Large intestine (tissue), 12 donors: ENCODE results near the gene C1orf174. TPM values are rescaled to one million over a fixed set of nuclear protein-coding genes. Genes with fewer than 3 reads are reported as not detected.
A peak's percentile ranks its signal among the peaks of the same experiment; 100 is the strongest.

Experiments
- DNase-seq, 2 donors: peaks; one replicate each; pipeline versions ENCODE4 v3.0.0 to v3.0.0-alpha.2; 2013
- H3K27ac ChIP-seq: one replicate; pipeline ENCODE4 v1.5.1; 2013; ENCODE audit warnings: low read length
- H3K27me3 ChIP-seq: 2 replicates; pipeline ENCODE4 v1.6.1; 2013; ENCODE audit warnings: low read length; ENCODE audit not compliant: control insufficient read depth, insufficient read depth
- H3K36me3 ChIP-seq: 2 replicates; pipeline ENCODE4 v1.6.1; 2013; ENCODE audit warnings: low read length; ENCODE audit not compliant: control insufficient read depth, insufficient read depth
- H3K4me1 ChIP-seq: one replicate; pipeline ENCODE4 v1.6.1; 2013; ENCODE audit warnings: low read length; ENCODE audit not compliant: control insufficient read depth, insufficient read depth
- H3K4me3 ChIP-seq: one replicate; pipeline ENCODE4 v1.5.1; 2013; ENCODE audit warnings: low read length
- H3K9me3 ChIP-seq: one replicate; pipeline ENCODE4 v1.6.1; 2013; ENCODE audit warnings: mild to moderate bottlenecking, low read depth, low read length, moderate library complexity; ENCODE audit not compliant: control insufficient read depth
- WGBS: methylation state at CpG from one replicate; pipeline ENCODE4 v1.1.5; 2013; ENCODE audit warnings: low lambda C conversion rate; ENCODE audit not compliant: insufficient coverage; 5-methylcytosine and 5-hydroxymethylcytosine counted together
- long read RNA-seq, 11 donors: transcript quantifications; one replicate each; lab custom pipeline, GENCODE V29; 2026
- polyA plus RNA-seq: library from polyadenylated mRNA; unstranded; fragments of 120-200 nt; gene quantifications from one replicate; pipeline ENCODE4 v1.2.1, GENCODE V29; 2013

C1orf174 gene
- 28.4 TPM for polyA plus RNA-seq
- long read RNA-seq, donor 1, transcript C1orf174-201 (4 exons, 1,666 nt), result major isoform, 9 of 9 reads
- long read RNA-seq, donor 1, partial matches to known transcripts, result 0 of 9 reads
- long read RNA-seq, donor 1, other reads (novel, unspliced or antisense), result 0 of 9 reads
- long read RNA-seq, donor 2, transcript C1orf174-201 (4 exons, 1,666 nt), result major isoform, 9 of 9 reads
- long read RNA-seq, donor 2, partial matches to known transcripts, result 0 of 9 reads
- long read RNA-seq, donor 2, other reads (novel, unspliced or antisense), result 0 of 9 reads
- long read RNA-seq, donor 3, result 0 reads
- long read RNA-seq, donor 4, partial matches to known transcripts, result 0 of 1 reads
- long read RNA-seq, donor 4, other reads (novel, unspliced or antisense), result 0 of 1 reads
- long read RNA-seq, donor 5, transcript C1orf174-201 (4 exons, 1,666 nt), result major isoform, 5 of 5 reads
- long read RNA-seq, donor 5, partial matches to known transcripts, result 0 of 5 reads
- long read RNA-seq, donor 5, other reads (novel, unspliced or antisense), result 0 of 5 reads
- long read RNA-seq, donor 6, transcript C1orf174-201 (4 exons, 1,666 nt), result major isoform, 10 of 10 reads
- long read RNA-seq, donor 6, partial matches to known transcripts, result 0 of 10 reads
- long read RNA-seq, donor 6, other reads (novel, unspliced or antisense), result 0 of 10 reads
- long read RNA-seq, donor 7, transcript C1orf174-201 (4 exons, 1,666 nt), result major isoform, 8 of 8 reads
- long read RNA-seq, donor 7, partial matches to known transcripts, result 0 of 8 reads
- long read RNA-seq, donor 7, other reads (novel, unspliced or antisense), result 0 of 8 reads
- long read RNA-seq, donor 8, transcript C1orf174-201 (4 exons, 1,666 nt), result major isoform, 8 of 15 reads
- long read RNA-seq, donor 8, partial matches to known transcripts, result 6 of 15 reads
- long read RNA-seq, donor 8, other reads (novel, unspliced or antisense), result 0 of 15 reads
- long read RNA-seq, donor 9, transcript C1orf174-201 (4 exons, 1,666 nt), result major isoform, 7 of 7 reads
- long read RNA-seq, donor 9, partial matches to known transcripts, result 0 of 7 reads
- long read RNA-seq, donor 9, other reads (novel, unspliced or antisense), result 0 of 7 reads
- long read RNA-seq, donor 10, transcript C1orf174-201 (4 exons, 1,666 nt), result major isoform, 11 of 11 reads
- long read RNA-seq, donor 10, partial matches to known transcripts, result 0 of 11 reads
- long read RNA-seq, donor 10, other reads (novel, unspliced or antisense), result 0 of 11 reads
- long read RNA-seq, donor 11, transcript C1orf174-201 (4 exons, 1,666 nt), result major isoform, 8 of 13 reads
- long read RNA-seq, donor 11, partial matches to known transcripts, result 5 of 13 reads
- long read RNA-seq, donor 11, other reads (novel, unspliced or antisense), result 0 of 13 reads

GRCh38 chr1:3900150-3900968, at the start of gene C1orf174:
Gene C1orf174 (minus strand): TSS chr1:3900272. CDS start chr1:3900186, 86 bp downstream.
- Histone ChIP-seq H3K27me3 (no peaks in the 10 kb centered on the region), H3K27ac (peak within 1 kb of the TSS; percentile 95), H3K36me3 (peaks cover under 1% of the 10 kb centered on the region), H3K4me3 (peak within 1 kb of the TSS; percentile 75), H3K4me1 (no peaks in the 10 kb centered on the region), H3K9me3 (peaks cover 13% of the 10 kb centered on the region)
- whole genome bisulfite sequencing, result no CpG with 5 or more reads among the region's 58 CpGs
- DNase-seq, result peak; percentile 98 to 99

GRCh38 chr1:3948344-3948743, 48.3 kb upstream of the C1orf174 start:
- H3K27ac ChIP-seq, result no peak overlapping the region
- no peak overlapping the region for H3K4me3 ChIP-seq
- H3K4me1 ChIP-seq, result no peaks in the 10 kb centered on the region
- no CpG with 5 or more reads among the region's 9 CpGs for WGBS
- H3K27me3 ChIP-seq, result peaks cover 6% of the 10 kb centered on the region
- H3K9me3 ChIP-seq, result no peaks in the 10 kb centered on the region
- DNase-seq, result no peak
- H3K36me3 ChIP-seq, result no peaks in the 10 kb centered on the region

GRCh38 chr1:3945916-3946840, 46.1 kb upstream of the C1orf174 start:
- WGBS, result no CpG with 5 or more reads among the region's 22 CpGs
- no peak for DNase-seq
- Histone ChIP-seq H3K27me3 (peaks cover 11% of the 10 kb centered on the region), H3K4me3 (no peak overlapping the region), H3K9me3 (no peaks in the 10 kb centered on the region), H3K36me3 (no peaks in the 10 kb centered on the region), H3K4me1 (no peaks in the 10 kb centered on the region), H3K27ac (no peak overlapping the region)

GRCh38 chr1:3945222-3945621, 45.1 kb upstream of the C1orf174 start:
- no peaks in the 10 kb centered on the region for H3K9me3 ChIP-seq
- no peak overlapping the region for H3K27ac ChIP-seq
- H3K4me3 ChIP-seq, result no peak overlapping the region
- H3K4me1 ChIP-seq, result no peaks in the 10 kb centered on the region
- peaks cover 11% of the 10 kb centered on the region for H3K27me3 ChIP-seq
- no CpG with 5 or more reads among the region's 12 CpGs for WGBS
- H3K36me3 ChIP-seq, result no peaks in the 10 kb centered on the region
- DNase-seq, result no peak

GRCh38 chr1:3944578-3945125, 44.6 kb upstream of the C1orf174 start:
- no peaks in the 10 kb centered on the region for H3K4me1 ChIP-seq
- H3K9me3 ChIP-seq, result no peaks in the 10 kb centered on the region
- H3K27me3 ChIP-seq, result peaks cover 11% of the 10 kb centered on the region
- WGBS, result 17% methylated on average over 2 of the region's 13 CpGs
- DNase-seq, result no peak
- no peak overlapping the region for H3K4me3 ChIP-seq
- no peak overlapping the region for H3K27ac ChIP-seq
- no peaks in the 10 kb centered on the region for H3K36me3 ChIP-seq

- Histone ChIP-seq H3K4me3 (no peak overlapping the region), H3K4me1 (no peaks in the 10 kb centered on the region), H3K27ac (no peak overlapping the region), H3K27me3 (peaks cover 11% of the 10 kb centered on the region), H3K36me3 (no peaks in the 10 kb centered on the region), H3K9me3 (no peaks in the 10 kb centered on the region)
- no CpG with 5 or more reads among the region's 29 CpGs for WGBS
- DNase-seq, result no peak
These were observed 43.9 kb upstream of the C1orf174 start for GRCh38 chr1:3943806-3944577.

GRCh38 chr1:3943123-3943431, 43.0 kb upstream of the C1orf174 start:
- no peak overlapping the region for H3K4me3 ChIP-seq
- H3K27ac ChIP-seq, result no peak overlapping the region
- no CpG with 5 or more reads among the region's 11 CpGs for WGBS
- H3K4me1 ChIP-seq, result no peaks in the 10 kb centered on the region
- H3K36me3 ChIP-seq, result no peaks in the 10 kb centered on the region
- no peaks in the 10 kb centered on the region for H3K9me3 ChIP-seq
- H3K27me3 ChIP-seq, result peaks cover 11% of the 10 kb centered on the region
- no peak for DNase-seq

- peaks cover 11% of the 10 kb centered on the region for H3K27me3 ChIP-seq
- H3K36me3 ChIP-seq, result no peaks in the 10 kb centered on the region
- H3K4me3 ChIP-seq, result no peak overlapping the region
- WGBS, result no CpG with 5 or more reads among the region's 17 CpGs
- no peak for DNase-seq
- H3K9me3 ChIP-seq, result no peaks in the 10 kb centered on the region
- H3K27ac ChIP-seq, result no peak overlapping the region
- H3K4me1 ChIP-seq, result no peaks in the 10 kb centered on the region
These were observed 42.5 kb upstream of the C1orf174 start for GRCh38 chr1:3942416-3943122.
